Measurements from ENCODE around the gene ZNF667. TPM values are rescaled to one million over a fixed set of nuclear protein-coding genes. Genes with fewer than 3 reads are reported as not detected.

ZNF667 gene
- total RNA-seq, 4 donors from 2014 or later: 0.24 to 0.78 (median 0.48) TPM

GRCh38 chr19:56474308-56474707, 2.8 kb downstream of the ZNF667 start:
- in situ Hi-C loops (cut with MboI; ENCODE audit: low sequenced_read_pairs in 4 of 4): no loop called here
- peaks cover 0 to 5% of the 10 kb centered on the region in 2 donors for H3K4me1 ChIP-seq

GRCh38 chr19:56441206-56441792, 35.8 kb downstream of the ZNF667 start:
- H3K4me3 ChIP-seq: peak overlapping the region in 1 of 4 donors; percentile 21
- in situ Hi-C loops (cut with MboI; ENCODE audit: low sequenced_read_pairs in 4 of 4): no loop called here

More at GRCh38 chr19:56474308-56474707, 2.8 kb downstream of the ZNF667 start:
- peaks cover 0 to 10% (median 0%) of the 10 kb centered on the region in 3 donors for H3K9me3 ChIP-seq
- H3K36me3 ChIP-seq: peaks cover 0 to 24% of the 10 kb centered on the region in 2 donors
- H3K27ac ChIP-seq: no peak overlapping the region
- intact Hi-C loops (cut with DNase I; ENCODE audit: low total_unique reads): no loop called here
- H3K27me3 ChIP-seq: no peaks in the 10 kb centered on the region
- TF ChIP-seq POLR2A (IDR thresholded peaks at IDR 0.05): no peak
- TF ChIP-seq, protein P1, sequence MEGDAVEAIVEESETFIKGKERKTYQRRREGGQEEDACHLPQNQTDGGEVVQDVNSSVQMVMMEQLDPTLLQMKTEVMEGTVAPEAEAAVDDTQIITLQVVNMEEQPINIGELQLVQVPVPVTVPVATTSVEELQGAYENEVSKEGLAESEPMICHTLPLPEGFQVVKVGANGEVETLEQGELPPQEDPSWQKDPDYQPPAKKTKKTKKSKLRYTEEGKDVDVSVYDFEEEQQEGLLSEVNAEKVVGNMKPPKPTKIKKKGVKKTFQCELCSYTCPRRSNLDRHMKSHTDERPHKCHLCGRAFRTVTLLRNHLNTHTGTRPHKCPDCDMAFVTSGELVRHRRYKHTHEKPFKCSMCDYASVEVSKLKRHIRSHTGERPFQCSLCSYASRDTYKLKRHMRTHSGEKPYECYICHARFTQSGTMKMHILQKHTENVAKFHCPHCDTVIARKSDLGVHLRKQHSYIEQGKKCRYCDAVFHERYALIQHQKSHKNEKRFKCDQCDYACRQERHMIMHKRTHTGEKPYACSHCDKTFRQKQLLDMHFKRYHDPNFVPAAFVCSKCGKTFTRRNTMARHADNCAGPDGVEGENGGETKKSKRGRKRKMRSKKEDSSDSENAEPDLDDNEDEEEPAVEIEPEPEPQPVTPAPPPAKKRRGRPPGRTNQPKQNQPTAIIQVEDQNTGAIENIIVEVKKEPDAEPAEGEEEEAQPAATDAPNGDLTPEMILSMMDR (IDR thresholded peaks at IDR 0.05 in 4 of 5, conservative IDR thresholded peaks at IDR 0.05 in 1 of 5): no peak
- ATAC-seq (no peak), DNase-seq (no peak)
- no peak overlapping the region for H3K4me3 ChIP-seq

GRCh38 chr19:56423985-56424353, 53.2 kb downstream of the ZNF667 start:
- H3K9me3 ChIP-seq: peaks cover 43 to 94% (median 74%) of the 10 kb centered on the region in 3 donors
- no peaks in the 10 kb centered on the region for H3K4me1 ChIP-seq
- ATAC-seq (no peak), DNase-seq (no peak)
- H3K36me3 ChIP-seq: peaks cover 9 to 67% of the 10 kb centered on the region in 2 donors
- no peak overlapping the region for H3K27ac ChIP-seq
- peak overlapping the region in 1 of 4 donors; percentile 34 for H3K4me3 ChIP-seq
- in situ Hi-C loops (cut with MboI; ENCODE audit: low sequenced_read_pairs in 4 of 4): no loop called here
- H3K27me3 ChIP-seq: no peaks in the 10 kb centered on the region
- intact Hi-C loops (cut with DNase I; ENCODE audit: low total_unique reads): no loop called here
- no peak for TF ChIP-seq POLR2A (IDR thresholded peaks at IDR 0.05)
- TF ChIP-seq, protein P1 (IDR thresholded peaks at IDR 0.05 in 4 of 5, conservative IDR thresholded peaks at IDR 0.05 in 1 of 5): no peak

More at GRCh38 chr19:56441206-56441792, 35.8 kb downstream of the ZNF667 start:
- Histone ChIP-seq H3K4me1 (no peaks in the 10 kb centered on the region), H3K27me3 (no peaks in the 10 kb centered on the region), H3K36me3 (peaks cover 3 to 60% of the 10 kb centered on the region in 2 donors), H3K9me3 (peaks cover 0 to 75% (median 14%) of the 10 kb centered on the region in 3 donors), H3K27ac (no peak overlapping the region)
- intact Hi-C loops (cut with DNase I; ENCODE audit: low total_unique reads): no loop called here
- no peak for ATAC-seq
- TF ChIP-seq, protein P1 (IDR thresholded peaks at IDR 0.05 in 4 of 5, conservative IDR thresholded peaks at IDR 0.05 in 1 of 5): no peak
- TF ChIP-seq POLR2A (IDR thresholded peaks at IDR 0.05): no peak
- DNase-seq: no peak

- ATAC-seq (no peak), DNase-seq (no peak)
- in situ Hi-C loops (cut with MboI; ENCODE audit: low sequenced_read_pairs in 4 of 4) (no loop called here), intact Hi-C loops (cut with DNase I; ENCODE audit: low total_unique reads) (no loop called here)
- Histone ChIP-seq H3K4me3 (peak overlapping the region in 1 of 4 donors; percentile 21), H3K36me3 (peaks cover 9 to 73% of the 10 kb centered on the region in 2 donors), H3K9me3 (peaks cover 43 to 92% (median 75%) of the 10 kb centered on the region in 3 donors), H3K4me1 (no peaks in the 10 kb centered on the region), H3K27me3 (no peaks in the 10 kb centered on the region), H3K27ac (no peak overlapping the region)
- TF ChIP-seq POLR2A (IDR thresholded peaks at IDR 0.05): no peak
- TF ChIP-seq, protein P1 (IDR thresholded peaks at IDR 0.05 in 4 of 5, conservative IDR thresholded peaks at IDR 0.05 in 1 of 5): no peak
Measured at GRCh38 chr19:56423276-56423984, 53.7 kb downstream of the ZNF667 start.

Measured in gastrocnemius medialis (tissue), 4 donors.